Activated CD8-positive, alpha-beta memory T cell treated with anti-CD3 and anti-CD28 coated beads, Interleukin-2, amount 10 ng/mL, durations not matched to agents 7 days and 5 days (primary cell): ENCODE data around the gene EDN2. TPM values are rescaled to one million over a fixed set of nuclear protein-coding genes. Genes with fewer than 3 reads are reported as not detected.

Source experiments
- ATAC-seq: fragments of 150-1000 bp; cut with Tn5 transposase; one replicate; pipeline ENCODE4 v1.10.0; 2021; ENCODE audit warnings: moderate library complexity
- CTCF ChIA-PET: fragments of 350-600 bp; sonication (Branson Sonifier 250); formaldehyde crosslinking; loops from one replicate; lab custom pipeline; 2021; ENCODE audit warnings: antibody characterized with exemption; lab: Charles Lee
- DNase-seq: peaks from one replicate; pipeline ENCODE4 v3.0.0-alpha.2; 2020
- H3K27ac Mint-ChIP-seq: one replicate; pipeline ENCODE4 v1.8.0; 2021; ENCODE audit warnings: mild to moderate bottlenecking, mixed read lengths
- H3K27me3 Mint-ChIP-seq: one replicate; pipeline ENCODE4 v1.8.0; 2021; ENCODE audit warnings: mixed read lengths
- H3K36me3 Mint-ChIP-seq: one replicate; pipeline ENCODE4 v1.8.0; 2021; ENCODE audit warnings: mild to moderate bottlenecking, mixed read lengths
- H3K4me1 Mint-ChIP-seq: one replicate; pipeline ENCODE4 v1.8.0; 2021; ENCODE audit warnings: mixed read lengths
- H3K4me3 Mint-ChIP-seq: one replicate; pipeline ENCODE4 v1.8.0; 2021; ENCODE audit warnings: mild to moderate bottlenecking, moderate library complexity, mixed read lengths
- H3K9me3 Mint-ChIP-seq: one replicate; pipeline ENCODE4 v1.8.0; 2022; ENCODE audit warnings: low read depth, mixed read lengths
- total RNA-seq, 2 experiments: library from RNA; stranded (reverse); gene quantifications; one replicate each; pipeline ENCODE4 v1.2.3, GENCODE V29; 2021

Gene EDN2
- total RNA-seq, 2 experiments from 2014 or later: not detected

GRCh38 chr1:41452704-41453290 is 31.7 kb downstream of the EDN2 start:
- H3K9me3 Mint-ChIP-seq: no peaks in the 10 kb centered on the region
- no peak overlapping the region for H3K27ac Mint-ChIP-seq
- ATAC-seq (no peak), DNase-seq (no peak)
- H3K4me1 Mint-ChIP-seq: no peaks in the 10 kb centered on the region
- peaks cover 7% of the 10 kb centered on the region for H3K27me3 Mint-ChIP-seq
- H3K36me3 Mint-ChIP-seq: no peaks in the 10 kb centered on the region
- H3K4me3 Mint-ChIP-seq: no peak overlapping the region
- CTCF ChIA-PET: no interaction called here

GRCh38 chr1:41450747-41451285 is 33.7 kb downstream of the EDN2 start:
- peaks cover 9% of the 10 kb centered on the region for H3K27me3 Mint-ChIP-seq
- CTCF ChIA-PET: no interaction called here

GRCh38 chr1:41449326-41449921 is 35.1 kb downstream of the EDN2 start:
- no peaks in the 10 kb centered on the region for H3K36me3 Mint-ChIP-seq
- no peak overlapping the region for H3K4me3 Mint-ChIP-seq
- CTCF ChIA-PET: no interaction called here
- ATAC-seq (no peak), DNase-seq (no peak)
- no peaks in the 10 kb centered on the region for H3K9me3 Mint-ChIP-seq
- no peaks in the 10 kb centered on the region for H3K4me1 Mint-ChIP-seq
- peaks cover 9% of the 10 kb centered on the region for H3K27me3 Mint-ChIP-seq
- H3K27ac Mint-ChIP-seq: no peak overlapping the region

More at GRCh38 chr1:41450747-41451285, 33.7 kb downstream of the EDN2 start:
- DNase-seq (no peak), ATAC-seq (no peak)
- Mint-ChIP-seq H3K27ac (no peak overlapping the region), H3K36me3 (no peaks in the 10 kb centered on the region), H3K4me1 (no peaks in the 10 kb centered on the region), H3K9me3 (no peaks in the 10 kb centered on the region), H3K4me3 (no peak overlapping the region)

GRCh38 chr1:41448821-41449220 is 35.7 kb downstream of the EDN2 start:
- Mint-ChIP-seq H3K27ac (no peak overlapping the region), H3K36me3 (no peaks in the 10 kb centered on the region), H3K27me3 (peaks cover 9% of the 10 kb centered on the region), H3K4me3 (no peak overlapping the region), H3K4me1 (no peaks in the 10 kb centered on the region), H3K9me3 (no peaks in the 10 kb centered on the region)
- no peak for ATAC-seq
- DNase-seq: no peak
- CTCF ChIA-PET: no interaction called here

GRCh38 chr1:41447995-41448770 is 36.3 kb downstream of the EDN2 start:
- H3K9me3 Mint-ChIP-seq: no peaks in the 10 kb centered on the region
- no peaks in the 10 kb centered on the region for H3K36me3 Mint-ChIP-seq
- peaks cover 9% of the 10 kb centered on the region for H3K27me3 Mint-ChIP-seq
- DNase-seq (no peak), ATAC-seq (no peak)
- H3K4me1 Mint-ChIP-seq: no peaks in the 10 kb centered on the region
- H3K4me3 Mint-ChIP-seq: no peak overlapping the region
- CTCF ChIA-PET: no interaction called here
- no peak overlapping the region for H3K27ac Mint-ChIP-seq

GRCh38 chr1:41446851-41447610 is 37.5 kb downstream of the EDN2 start:
- no peaks in the 10 kb centered on the region for H3K4me1 Mint-ChIP-seq
- H3K36me3 Mint-ChIP-seq: no peaks in the 10 kb centered on the region
- no peaks in the 10 kb centered on the region for H3K9me3 Mint-ChIP-seq
- H3K4me3 Mint-ChIP-seq: no peak overlapping the region
- ATAC-seq: no peak
- CTCF ChIA-PET: interaction anchor here (1.6 kb wide), 1 partner anchor 13 kb away, joined by 5 read pairs; no protein-coding TSS in a partner anchor
- no peak overlapping the region for H3K27ac Mint-ChIP-seq
- H3K27me3 Mint-ChIP-seq: peaks cover 9% of the 10 kb centered on the region
- DNase-seq: no peak

- no peak for DNase-seq
- no peaks in the 10 kb centered on the region for H3K9me3 Mint-ChIP-seq
These were observed 39.7 kb downstream of the EDN2 start for GRCh38 chr1:41444785-41445184.

GRCh38 chr1:41444246-41444645 is 40.2 kb downstream of the EDN2 start:
- Mint-ChIP-seq H3K4me1 (no peaks in the 10 kb centered on the region), H3K4me3 (no peak overlapping the region), H3K27me3 (peaks cover 3% of the 10 kb centered on the region), H3K27ac (no peak overlapping the region), H3K9me3 (no peaks in the 10 kb centered on the region), H3K36me3 (no peaks in the 10 kb centered on the region)
- ATAC-seq (no peak), DNase-seq (no peak)
- CTCF ChIA-PET: interaction anchor here (0.7 kb wide), 1 partner anchor 161 kb away, joined by 3 read pairs; no protein-coding TSS in a partner anchor

More at GRCh38 chr1:41444785-41445184, 39.7 kb downstream of the EDN2 start:
- CTCF ChIA-PET: no interaction called here
- H3K27me3 Mint-ChIP-seq: peaks cover 9% of the 10 kb centered on the region
- H3K27ac Mint-ChIP-seq: no peak overlapping the region
- H3K4me3 Mint-ChIP-seq: no peak overlapping the region
- no peak for ATAC-seq
- no peaks in the 10 kb centered on the region for H3K36me3 Mint-ChIP-seq
- no peaks in the 10 kb centered on the region for H3K4me1 Mint-ChIP-seq

- no peak for DNase-seq
- Mint-ChIP-seq H3K36me3 (no peaks in the 10 kb centered on the region), H3K4me1 (no peaks in the 10 kb centered on the region), H3K9me3 (no peaks in the 10 kb centered on the region), H3K27me3 (peaks cover 14% of the 10 kb centered on the region), H3K4me3 (no peak overlapping the region), H3K27ac (no peak overlapping the region)
- CTCF ChIA-PET: no interaction called here
- no peak for ATAC-seq
These were observed 41.7 kb downstream of the EDN2 start for GRCh38 chr1:41442697-41443251.

- DNase-seq: no peak
- no peak overlapping the region for H3K27ac Mint-ChIP-seq
- H3K27me3 Mint-ChIP-seq: peaks cover 32% of the 10 kb centered on the region
These were observed 44.0 kb downstream of the EDN2 start for GRCh38 chr1:41440321-41441085.

GRCh38 chr1:41439234-41439633 is 45.2 kb downstream of the EDN2 start:
- CTCF ChIA-PET: no interaction called here
- H3K27ac Mint-ChIP-seq: no peak overlapping the region
- no peak overlapping the region for H3K4me3 Mint-ChIP-seq
- H3K9me3 Mint-ChIP-seq: no peaks in the 10 kb centered on the region
- ATAC-seq (no peak), DNase-seq (no peak)
- no peaks in the 10 kb centered on the region for H3K4me1 Mint-ChIP-seq
- no peaks in the 10 kb centered on the region for H3K36me3 Mint-ChIP-seq
- peaks cover 43% of the 10 kb centered on the region for H3K27me3 Mint-ChIP-seq

More at GRCh38 chr1:41440321-41441085, 44.0 kb downstream of the EDN2 start:
- no peak for ATAC-seq
- Mint-ChIP-seq H3K4me1 (no peaks in the 10 kb centered on the region), H3K36me3 (no peaks in the 10 kb centered on the region), H3K9me3 (no peaks in the 10 kb centered on the region), H3K4me3 (no peak overlapping the region)
- CTCF ChIA-PET: no interaction called here

- ATAC-seq (no peak), DNase-seq (no peak)
- Mint-ChIP-seq H3K9me3 (no peaks in the 10 kb centered on the region), H3K36me3 (no peaks in the 10 kb centered on the region), H3K4me1 (no peaks in the 10 kb centered on the region), H3K4me3 (no peak overlapping the region), H3K27ac (no peak overlapping the region), H3K27me3 (peaks cover 46% of the 10 kb centered on the region)
- CTCF ChIA-PET: no interaction called here
These were observed 45.8 kb downstream of the EDN2 start for GRCh38 chr1:41438711-41439110.
